ENCODE measurements around the gene RBM15.

DNA sequence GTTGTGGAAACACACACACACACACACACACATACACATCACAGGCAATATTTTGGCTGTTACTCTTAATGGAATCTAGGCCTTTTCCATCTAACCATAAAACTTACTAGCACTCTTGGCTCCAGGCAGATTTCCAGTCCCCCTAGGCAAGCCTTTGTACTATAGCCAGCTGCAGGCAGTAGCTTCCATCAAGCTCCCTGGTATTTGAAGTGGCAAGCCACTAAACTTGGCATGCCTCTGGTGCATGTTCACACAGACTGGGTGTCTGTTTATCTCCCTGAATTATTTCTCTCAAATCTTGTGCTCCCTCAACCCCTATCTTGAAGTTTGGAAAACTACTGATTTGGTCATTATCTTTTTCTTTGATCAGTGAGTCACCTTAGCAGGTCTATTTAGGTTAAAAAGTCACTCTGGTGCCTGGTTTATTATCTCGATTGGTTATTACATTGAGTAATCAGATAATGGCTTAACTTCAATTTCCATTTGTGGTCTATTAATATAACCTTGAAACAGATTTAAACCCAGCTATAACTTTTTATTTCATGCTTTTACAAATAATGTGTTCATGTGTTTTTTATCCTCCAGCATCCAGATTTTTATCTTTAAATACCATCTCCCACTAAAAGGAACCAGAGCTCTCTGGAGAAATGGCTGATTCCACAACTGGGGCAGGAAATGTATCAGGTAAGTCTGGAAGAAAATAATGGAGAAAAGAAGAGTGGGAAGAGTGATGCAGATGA is 2.7 kb upstream of the RBM15 start:
- TF ChIP-seq YY1 (tag by site-specific recombination; IDR thresholded peaks at IDR 0.05) (no peak), SP2 (tag by site-specific recombination; IDR thresholded peaks at IDR 0.05) (no peak)

All from HEK293 (cell line).